ENCODE data around the gene C2CD4C. TPM values are rescaled to one million over a fixed set of nuclear protein-coding genes. Genes with fewer than 3 reads are reported as not detected.

C2CD4C gene
- total RNA-seq, 1 experiment from 2014 or later = 7.1 TPM

DNA sequence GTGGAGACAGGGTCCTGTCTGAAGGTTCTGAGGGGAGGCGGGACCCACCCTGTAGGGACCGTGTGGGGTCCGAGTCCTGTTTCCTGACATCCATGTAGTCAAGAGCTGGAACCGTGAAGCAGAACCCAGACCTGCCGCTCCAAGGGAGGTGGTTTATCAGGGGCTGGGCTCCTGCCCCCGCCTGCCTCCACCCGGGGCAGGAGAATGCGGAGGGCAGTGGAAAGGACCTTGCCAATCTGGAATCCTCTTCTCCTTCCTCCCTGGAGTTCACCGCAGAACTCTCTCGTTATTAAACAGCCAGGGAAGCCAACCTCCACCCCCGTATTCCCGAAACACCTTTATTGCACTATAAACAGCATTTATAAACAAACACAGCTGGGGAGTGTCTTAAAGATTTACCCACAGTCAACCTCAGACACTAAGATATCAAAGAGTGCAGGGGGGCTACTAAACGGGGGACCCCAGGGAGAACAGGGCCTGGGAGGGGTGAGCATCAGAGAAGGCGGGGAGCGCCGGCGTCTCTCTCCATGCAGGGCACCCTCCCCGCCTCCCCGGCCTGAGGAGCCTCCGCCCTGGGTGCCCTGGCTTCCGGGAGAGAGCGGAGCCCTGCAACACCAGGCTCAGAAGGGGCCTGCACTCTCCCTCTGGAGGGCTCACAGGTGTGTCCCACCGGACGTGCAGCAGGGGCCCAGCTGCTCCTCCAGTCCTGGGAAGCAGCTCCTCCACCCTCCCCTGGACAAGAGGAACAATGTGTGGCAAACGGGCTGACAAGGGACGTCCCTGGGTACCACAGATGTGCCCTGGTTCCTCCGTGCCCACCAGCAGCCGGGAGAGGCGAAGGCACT lies 3.6 kb downstream of the C2CD4C start:
- no peaks in the 10 kb centered on the region for H4K20me1 ChIP-seq (ENCODE audit: insufficient read depth)
- H3K9ac ChIP-seq (ENCODE audit: low read length) = no peak overlapping the region
- no peaks in the 10 kb centered on the region for H3K9me3 ChIP-seq (ENCODE audit: control insufficient read depth in 1 of 2, insufficient read depth in 1 of 2, low read depth in 1 of 2, low read length in 2 of 2)
- H3K27me3 ChIP-seq (ENCODE audit: insufficient read depth, low read length) = peaks cover 4% of the 10 kb centered on the region; the same call in 1 of the 2 replicates
- BruUV-seq (replicated peaks) = no TSS peak
- H3K4me2 ChIP-seq (ENCODE audit: low read length) = no peak overlapping the region
- no peak overlapping the region for H2AFZ ChIP-seq (ENCODE audit: low read depth, low read length, poor library complexity, severe bottlenecking)
- TF ChIP-seq POLR2AphosphoS5 (IDR thresholded peaks at IDR 0.05; ENCODE audit: low read depth, low read length) = no peak
- no peak for TF ChIP-seq SIN3A (IDR thresholded peaks at IDR 0.05; ENCODE audit: low read depth)
- no peak for TF ChIP-seq TCF7L2 (IDR thresholded peaks at IDR 0.05; ENCODE audit: borderline replicate concordance, extremely low read depth, insufficient read depth, insufficient read length)
- CTCF ChIA-PET = no interaction called here
- POLR2A ChIA-PET = no interaction called here
- intact Hi-C loops (cut with micrococcal nuclease) = no loop called here
- no peaks in the 10 kb centered on the region for H3K79me2 ChIP-seq (ENCODE audit: insufficient read depth, low read length)
- RAD21 ChIA-PET (ENCODE audit: low non-redundant PET in 1 of 2, low total read pairs in 2 of 2, uncharacterized antibody in 2 of 2, unreplicated experiment in 2 of 2) = no interaction called here
- H3K36me3 ChIP-seq (ENCODE audit: control insufficient read depth in 1 of 2, insufficient read depth in 2 of 2, low read length in 2 of 2) = no peaks in the 10 kb centered on the region
- H3K27ac ChIP-seq (ENCODE audit: low read depth, low read length) = no peak overlapping the region
- DNase-seq (ENCODE audit: low read depth, low spot score) (no peak), ATAC-seq (no peak)
- H3K4me1 ChIP-seq (ENCODE audit: control insufficient read depth in 1 of 2, insufficient read depth in 2 of 2, low read length in 2 of 2) = peaks cover 4 to 14% of the 10 kb centered on the region in 2 experiments; a peak in 3 of 4 replicates
- H3K9me2 ChIP-seq (ENCODE audit: insufficient read depth) = no peaks in the 10 kb centered on the region
- no peak overlapping the region for H3K4me3 ChIP-seq (replicated peaks in 1 of 2; ENCODE audit: low read depth in 1 of 2, low read length in 2 of 2)

DNA sequence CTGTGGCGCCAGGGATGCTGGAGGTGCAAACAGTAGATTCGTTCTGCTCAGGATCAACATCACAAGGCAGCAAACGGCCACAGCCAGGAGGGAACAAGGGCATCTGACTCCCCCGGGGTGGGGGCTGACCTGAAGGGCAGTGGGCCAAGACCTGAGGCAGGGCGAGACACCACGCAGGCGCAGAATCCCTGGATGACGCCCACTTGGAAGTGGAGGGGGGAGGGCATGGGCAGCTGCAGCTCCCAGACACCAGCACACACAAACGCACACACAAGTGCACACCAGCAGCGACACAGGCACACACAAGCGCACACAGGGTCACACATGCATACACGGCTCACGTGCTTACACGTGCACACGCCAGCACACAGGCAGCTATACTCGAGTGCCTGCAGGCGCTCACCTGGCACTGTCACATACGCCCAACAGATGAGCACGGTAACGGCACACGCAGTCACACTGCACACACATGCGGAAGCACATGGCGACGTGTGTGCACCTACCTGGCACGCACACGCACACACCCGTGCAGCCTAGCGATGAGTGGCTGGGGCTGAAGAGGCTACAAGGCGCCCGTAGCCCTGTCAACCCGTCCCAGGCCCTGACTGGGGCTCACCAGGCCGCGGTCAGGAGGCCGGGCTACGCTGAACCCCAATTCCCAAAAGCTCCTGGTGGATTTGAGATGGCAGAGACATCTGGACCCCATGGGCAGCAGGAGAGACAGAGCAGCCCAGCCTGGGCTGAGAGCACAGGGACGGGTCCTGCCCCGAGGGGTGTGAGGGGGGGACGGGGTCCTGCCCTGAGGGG lies 5.5 kb downstream of the C2CD4C start:
- POLR2A ChIA-PET = no interaction called here
- Histone ChIP-seq H3K4me1 (ENCODE audit: control insufficient read depth in 1 of 2, insufficient read depth in 2 of 2, low read length in 2 of 2) (peaks cover 0 to 1% of the 10 kb centered on the region in 2 experiments; a peak in 1 of 4 replicates), H3K27me3 (ENCODE audit: insufficient read depth, low read length) (no peaks in the 10 kb centered on the region), H4K20me1 (ENCODE audit: insufficient read depth) (no peaks in the 10 kb centered on the region), H3K4me2 (ENCODE audit: low read length) (no peak overlapping the region), H3K27ac (ENCODE audit: low read depth, low read length) (no peak overlapping the region), H3K9me2 (ENCODE audit: insufficient read depth) (no peaks in the 10 kb centered on the region), H2AFZ (ENCODE audit: low read depth, low read length, poor library complexity, severe bottlenecking) (no peak overlapping the region), H3K36me3 (ENCODE audit: control insufficient read depth in 1 of 2, insufficient read depth in 2 of 2, low read length in 2 of 2) (no peaks in the 10 kb centered on the region), H3K79me2 (ENCODE audit: insufficient read depth, low read length) (no peaks in the 10 kb centered on the region), H3K4me3 (replicated peaks in 1 of 2; ENCODE audit: low read depth in 1 of 2, low read length in 2 of 2) (no peak overlapping the region), H3K9ac (ENCODE audit: low read length) (no peak overlapping the region), H3K9me3 (ENCODE audit: control insufficient read depth in 1 of 2, insufficient read depth in 1 of 2, low read depth in 1 of 2, low read length in 2 of 2) (no peaks in the 10 kb centered on the region)
- ATAC-seq = no peak
- CTCF ChIA-PET = no interaction called here
- no TSS peak for BruUV-seq (replicated peaks)
- RAD21 ChIA-PET (ENCODE audit: low non-redundant PET in 1 of 2, low total read pairs in 2 of 2, uncharacterized antibody in 2 of 2, unreplicated experiment in 2 of 2) = no interaction called here
- intact Hi-C loops (cut with micrococcal nuclease) = no loop called here
- no peak for DNase-seq (ENCODE audit: low read depth, low spot score)
- TF ChIP-seq SP1 (IDR thresholded peaks at IDR 0.05; ENCODE audit: low read depth) (no peak), ZNF274 (IDR thresholded peaks at IDR 0.05; ENCODE audit: low read depth, low read length) (no peak), POLR2A (IDR thresholded peaks at IDR 0.05; ENCODE audit: borderline replicate concordance, extremely low read depth, insufficient read depth, insufficient read length) (no peak), POLR2AphosphoS5 (IDR thresholded peaks at IDR 0.05; ENCODE audit: low read depth, low read length) (no peak), TCF7L2 (IDR thresholded peaks at IDR 0.05; ENCODE audit: borderline replicate concordance, extremely low read depth, insufficient read depth, insufficient read length) (no peak), SRF (IDR thresholded peaks at IDR 0.05; ENCODE audit: low read depth) (no peak), SIN3A (IDR thresholded peaks at IDR 0.05; ENCODE audit: low read depth) (no peak), CEBPB (IDR thresholded peaks at IDR 0.05; ENCODE audit: low read depth) (no peak), EZH2 (IDR thresholded peaks at IDR 0.05) (no peak), EGR1 (IDR thresholded peaks at IDR 0.05; ENCODE audit: low read depth) (no peak)
- TF ChIP-seq, protein P1, sequence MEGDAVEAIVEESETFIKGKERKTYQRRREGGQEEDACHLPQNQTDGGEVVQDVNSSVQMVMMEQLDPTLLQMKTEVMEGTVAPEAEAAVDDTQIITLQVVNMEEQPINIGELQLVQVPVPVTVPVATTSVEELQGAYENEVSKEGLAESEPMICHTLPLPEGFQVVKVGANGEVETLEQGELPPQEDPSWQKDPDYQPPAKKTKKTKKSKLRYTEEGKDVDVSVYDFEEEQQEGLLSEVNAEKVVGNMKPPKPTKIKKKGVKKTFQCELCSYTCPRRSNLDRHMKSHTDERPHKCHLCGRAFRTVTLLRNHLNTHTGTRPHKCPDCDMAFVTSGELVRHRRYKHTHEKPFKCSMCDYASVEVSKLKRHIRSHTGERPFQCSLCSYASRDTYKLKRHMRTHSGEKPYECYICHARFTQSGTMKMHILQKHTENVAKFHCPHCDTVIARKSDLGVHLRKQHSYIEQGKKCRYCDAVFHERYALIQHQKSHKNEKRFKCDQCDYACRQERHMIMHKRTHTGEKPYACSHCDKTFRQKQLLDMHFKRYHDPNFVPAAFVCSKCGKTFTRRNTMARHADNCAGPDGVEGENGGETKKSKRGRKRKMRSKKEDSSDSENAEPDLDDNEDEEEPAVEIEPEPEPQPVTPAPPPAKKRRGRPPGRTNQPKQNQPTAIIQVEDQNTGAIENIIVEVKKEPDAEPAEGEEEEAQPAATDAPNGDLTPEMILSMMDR (IDR thresholded peaks at IDR 0.05 in 2 of 3, conservative IDR thresholded peaks at IDR 0.05 in 1 of 3; ENCODE audit: borderline replicate concordance in 1 of 3, insufficient read depth in 1 of 3, low read depth in 2 of 3, low read length in 2 of 3) = no peak
- TF ChIP-seq, protein P2, sequence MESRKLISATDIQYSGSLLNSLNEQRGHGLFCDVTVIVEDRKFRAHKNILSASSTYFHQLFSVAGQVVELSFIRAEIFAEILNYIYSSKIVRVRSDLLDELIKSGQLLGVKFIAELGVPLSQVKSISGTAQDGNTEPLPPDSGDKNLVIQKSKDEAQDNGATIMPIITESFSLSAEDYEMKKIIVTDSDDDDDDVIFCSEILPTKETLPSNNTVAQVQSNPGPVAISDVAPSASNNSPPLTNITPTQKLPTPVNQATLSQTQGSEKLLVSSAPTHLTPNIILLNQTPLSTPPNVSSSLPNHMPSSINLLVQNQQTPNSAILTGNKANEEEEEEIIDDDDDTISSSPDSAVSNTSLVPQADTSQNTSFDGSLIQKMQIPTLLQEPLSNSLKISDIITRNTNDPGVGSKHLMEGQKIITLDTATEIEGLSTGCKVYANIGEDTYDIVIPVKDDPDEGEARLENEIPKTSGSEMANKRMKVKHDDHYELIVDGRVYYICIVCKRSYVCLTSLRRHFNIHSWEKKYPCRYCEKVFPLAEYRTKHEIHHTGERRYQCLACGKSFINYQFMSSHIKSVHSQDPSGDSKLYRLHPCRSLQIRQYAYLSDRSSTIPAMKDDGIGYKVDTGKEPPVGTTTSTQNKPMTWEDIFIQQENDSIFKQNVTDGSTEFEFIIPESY (IDR thresholded peaks at IDR 0.05; ENCODE audit: extremely low read depth, insufficient replicate concordance, low read length) = no peak
- TF ChIP-seq, protein P3, sequence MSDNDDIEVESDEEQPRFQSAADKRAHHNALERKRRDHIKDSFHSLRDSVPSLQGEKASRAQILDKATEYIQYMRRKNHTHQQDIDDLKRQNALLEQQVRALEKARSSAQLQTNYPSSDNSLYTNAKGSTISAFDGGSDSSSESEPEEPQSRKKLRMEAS (IDR thresholded peaks at IDR 0.05) = no peak

All from HCT116 (cell line).